RWPE2 (cell line): ENCODE results near the gene OR5I1.

Experiments
- ATAC-seq: fragments of 200-7000 bp; cut with Tn5 transposase; 3 replicates; pipeline ENCODE4 v1.9.1; 2021; ENCODE audit warnings: low read depth
- DNase-seq: peaks from one replicate; pipeline ENCODE4 v3.0.0-alpha.2; 2020; ENCODE audit warnings: low spot score
- H3K27ac ChIP-seq: fragments of 450-650 bp; 2 replicates; pipeline ENCODE4 v1.5.1; 2017; ENCODE audit warnings: mild to moderate bottlenecking; ENCODE audit not compliant: poor library complexity, severe bottlenecking
- H3K27me3 ChIP-seq: fragments of 250-450 bp; sonication (Bioruptor Pico); 2 replicates; pipeline ENCODE4 v1.5.1; 2021; ENCODE audit warnings: mild to moderate bottlenecking, moderate library complexity; ENCODE audit not compliant: insufficient read depth, poor library complexity, severe bottlenecking
- H3K36me3 ChIP-seq: fragments of 250-450 bp; sonication (Bioruptor Pico); 2 replicates; pipeline ENCODE4 v1.5.1; 2020; ENCODE audit warnings: low read depth, mild to moderate bottlenecking, moderate library complexity
- H3K4me1 ChIP-seq: fragments of 250-450 bp; sonication (Bioruptor Pico); 2 replicates; pipeline ENCODE4 v1.5.1; 2021; ENCODE audit warnings: mild to moderate bottlenecking, moderate library complexity; ENCODE audit not compliant: insufficient read depth, poor library complexity, severe bottlenecking
- H3K4me3 ChIP-seq: fragments of 250-450 bp; sonication (Bioruptor Pico); 2 replicates; pipeline ENCODE4 v1.5.1; 2021; ENCODE audit warnings: mild to moderate bottlenecking, moderate library complexity; ENCODE audit not compliant: severe bottlenecking
- H3K9me3 ChIP-seq: fragments of 250-450 bp; sonication (Bioruptor Pico); 2 replicates; pipeline ENCODE4 v1.5.1; 2021; ENCODE audit warnings: mild to moderate bottlenecking, moderate library complexity; ENCODE audit not compliant: severe bottlenecking
- TF ChIP-seq, protein P1 (sequence below): fragments of 450-650 bp; IDR thresholded peaks from one replicate; pipeline ENCODE4 v1.5.1; 2017; ENCODE audit warnings: mild to moderate bottlenecking, moderate library complexity; ENCODE audit not compliant: poor library complexity, severe bottlenecking

The OR5I1 gene

DNA sequence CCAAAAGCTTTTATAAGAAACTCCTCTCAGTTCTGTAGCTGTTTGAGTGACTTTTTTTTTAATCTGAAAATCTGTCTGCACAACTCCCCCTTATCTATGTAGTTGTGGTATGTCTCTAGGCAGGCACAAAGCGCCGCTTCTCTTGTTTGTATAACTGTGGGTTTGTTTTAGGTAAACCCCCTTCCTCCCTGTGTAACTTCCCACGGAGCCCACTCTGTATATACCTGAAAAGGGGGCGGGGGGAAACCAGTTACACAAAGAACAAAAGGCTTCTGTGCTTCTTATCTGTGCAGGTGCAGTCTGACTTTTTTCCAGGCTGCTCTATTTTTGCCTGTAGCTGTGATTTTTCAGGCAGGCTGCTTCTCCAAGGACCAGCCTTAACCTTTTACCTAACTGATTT lies 20.3 kb upstream of the OR5I1 start:
- H3K9me3 ChIP-seq: peaks cover 4% of the 10 kb centered on the region
- no peaks in the 10 kb centered on the region for H3K4me1 ChIP-seq
- TF ChIP-seq, protein P1, sequence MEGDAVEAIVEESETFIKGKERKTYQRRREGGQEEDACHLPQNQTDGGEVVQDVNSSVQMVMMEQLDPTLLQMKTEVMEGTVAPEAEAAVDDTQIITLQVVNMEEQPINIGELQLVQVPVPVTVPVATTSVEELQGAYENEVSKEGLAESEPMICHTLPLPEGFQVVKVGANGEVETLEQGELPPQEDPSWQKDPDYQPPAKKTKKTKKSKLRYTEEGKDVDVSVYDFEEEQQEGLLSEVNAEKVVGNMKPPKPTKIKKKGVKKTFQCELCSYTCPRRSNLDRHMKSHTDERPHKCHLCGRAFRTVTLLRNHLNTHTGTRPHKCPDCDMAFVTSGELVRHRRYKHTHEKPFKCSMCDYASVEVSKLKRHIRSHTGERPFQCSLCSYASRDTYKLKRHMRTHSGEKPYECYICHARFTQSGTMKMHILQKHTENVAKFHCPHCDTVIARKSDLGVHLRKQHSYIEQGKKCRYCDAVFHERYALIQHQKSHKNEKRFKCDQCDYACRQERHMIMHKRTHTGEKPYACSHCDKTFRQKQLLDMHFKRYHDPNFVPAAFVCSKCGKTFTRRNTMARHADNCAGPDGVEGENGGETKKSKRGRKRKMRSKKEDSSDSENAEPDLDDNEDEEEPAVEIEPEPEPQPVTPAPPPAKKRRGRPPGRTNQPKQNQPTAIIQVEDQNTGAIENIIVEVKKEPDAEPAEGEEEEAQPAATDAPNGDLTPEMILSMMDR: no peak
- H3K36me3 ChIP-seq: no peaks in the 10 kb centered on the region
- no peaks in the 10 kb centered on the region for H3K27me3 ChIP-seq
- no peak overlapping the region for H3K4me3 ChIP-seq
- DNase-seq (no peak), ATAC-seq (no peak)
- H3K27ac ChIP-seq: no peak overlapping the region

DNA sequence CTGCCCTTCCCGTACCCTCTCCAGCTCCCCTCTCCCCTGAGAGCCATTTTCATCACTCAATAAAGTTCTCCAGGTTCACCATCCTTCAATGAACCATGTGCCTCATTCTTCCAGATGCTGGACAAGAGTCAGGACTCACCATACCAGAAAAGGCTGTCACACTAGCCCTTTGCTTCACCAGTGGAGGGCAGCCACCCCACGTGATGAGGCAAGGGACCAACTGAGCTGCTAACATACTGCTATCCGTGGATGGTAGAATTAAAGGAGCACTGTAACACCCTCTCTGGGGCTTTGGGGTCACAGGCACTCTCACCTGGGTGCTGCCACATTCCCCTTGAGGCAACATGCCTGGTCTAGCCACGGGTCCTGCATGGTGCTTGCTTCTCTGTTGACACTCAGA lies 13.1 kb upstream of the OR5I1 start:
- Histone ChIP-seq H3K27me3 (no peaks in the 10 kb centered on the region), H3K36me3 (no peaks in the 10 kb centered on the region), H3K9me3 (peaks cover 2% of the 10 kb centered on the region), H3K4me1 (no peaks in the 10 kb centered on the region), H3K4me3 (no peak overlapping the region), H3K27ac (no peak overlapping the region)
- ATAC-seq (no peak), DNase-seq (no peak)
- TF ChIP-seq, protein P1: no peak

DNA sequence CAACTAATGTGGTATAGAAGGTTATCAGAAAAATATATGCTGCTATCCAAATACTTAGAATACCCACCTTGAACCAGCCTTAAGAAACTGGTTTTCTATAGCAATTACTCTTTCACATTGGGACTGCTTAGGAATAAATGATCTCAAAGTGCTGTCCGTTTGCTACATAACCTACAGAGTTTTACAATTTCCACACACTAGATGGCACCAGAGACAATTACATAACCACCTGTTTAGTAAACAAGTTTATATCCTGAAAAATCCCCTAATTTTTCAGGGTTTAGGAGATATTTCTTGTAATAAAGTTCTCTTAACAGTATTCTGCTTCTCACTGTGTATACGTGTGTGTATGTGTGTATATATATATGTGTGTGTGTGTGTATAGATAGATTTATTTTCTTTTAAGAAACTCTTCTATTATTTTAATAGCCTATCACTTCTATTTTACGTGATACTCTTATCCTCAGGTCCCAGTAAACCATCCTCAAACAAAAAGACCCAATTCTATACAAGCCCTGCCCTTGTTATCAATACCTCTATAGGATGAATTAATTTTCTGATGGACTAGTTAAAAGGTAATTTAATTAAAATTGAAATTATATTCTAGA lies 6.7 kb upstream of the OR5I1 start:
- TF ChIP-seq, protein P1: peak; percentile 69
- Histone ChIP-seq H3K36me3 (no peaks in the 10 kb centered on the region), H3K27ac (no peak overlapping the region), H3K27me3 (peaks cover 4% of the 10 kb centered on the region), H3K4me1 (no peaks in the 10 kb centered on the region), H3K9me3 (no peaks in the 10 kb centered on the region), H3K4me3 (no peak overlapping the region)
- DNase-seq (no peak), ATAC-seq (peak; percentile 40; the same call in 1 of the 3 replicates)

DNA sequence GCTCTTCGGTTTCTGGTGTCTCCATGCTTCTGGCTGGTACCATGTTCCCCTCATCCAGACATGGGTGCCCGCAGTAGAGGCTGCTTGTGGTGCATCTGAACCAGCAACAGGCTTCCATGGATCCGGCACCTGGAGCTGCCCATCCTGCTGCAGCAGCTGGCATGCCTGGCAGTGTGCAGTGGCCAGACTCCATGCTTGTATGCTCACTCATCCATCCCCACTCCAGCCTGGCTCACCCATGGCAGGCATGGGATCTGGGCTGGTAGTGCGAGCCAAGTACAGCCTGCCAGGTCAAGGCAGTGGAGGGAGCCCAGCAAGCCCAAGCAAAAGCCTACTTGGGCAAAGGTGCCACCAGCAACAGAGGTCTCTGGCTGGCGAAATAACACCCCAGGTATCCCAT lies 15.7 kb downstream of the OR5I1 start:
- ATAC-seq (no peak), DNase-seq (peak; percentile 23)
- Histone ChIP-seq H3K36me3 (no peaks in the 10 kb centered on the region), H3K9me3 (no peaks in the 10 kb centered on the region), H3K27me3 (no peaks in the 10 kb centered on the region), H3K27ac (no peak overlapping the region), H3K4me3 (no peak overlapping the region), H3K4me1 (no peaks in the 10 kb centered on the region)
- TF ChIP-seq, protein P1: no peak

DNA sequence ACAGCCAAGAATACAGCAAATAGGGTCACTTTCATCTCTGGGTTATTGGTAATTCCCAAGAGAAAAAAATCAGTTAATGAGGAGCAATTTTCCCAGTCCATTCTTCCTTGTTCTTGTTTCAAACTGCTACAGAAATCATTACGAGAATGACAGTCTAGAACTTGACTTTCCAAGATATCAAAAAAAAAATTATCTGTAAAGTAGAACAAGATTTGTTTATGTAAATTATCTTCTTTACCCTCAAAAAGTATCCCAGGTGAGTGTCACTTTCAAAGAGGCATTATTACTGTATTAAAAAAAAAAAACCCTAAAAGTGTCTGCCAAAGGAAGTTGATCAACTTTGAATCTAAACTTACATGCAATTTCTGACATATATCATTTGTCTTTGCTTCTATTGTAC lies 21.7 kb downstream of the OR5I1 start, which contains the start of gene OR5W2:
Gene OR5W2 (minus strand): TSS at position 101 of the 400 bp plus-strand sequence. CDS start 0 bp downstream, at position 101.
- Histone ChIP-seq H3K27me3 (no peaks in the 10 kb centered on the region), H3K4me3 (no peak within 1 kb of the TSS), H3K4me1 (no peaks in the 10 kb centered on the region), H3K27ac (no peak within 1 kb of the TSS), H3K36me3 (no peaks in the 10 kb centered on the region), H3K9me3 (no peaks in the 10 kb centered on the region)
- TF ChIP-seq, protein P1: no peak
- DNase-seq (no peak), ATAC-seq (no peak)
